22Rv1 (cell line): ENCODE data around the gene UBR3.
"Not testable (repeated sequence)": the region's sequence is repeated elsewhere in the genome, so short reads cannot be mapped to it uniquely, and the experiment has no call there.

Experiments
- H3K27ac ChIP-seq: fragments of 450-650 bp; 2 replicates; pipeline ENCODE4 v1.5.1; 2017
- ZFX ChIP-seq: fragments of 450-650 bp; IDR thresholded peaks from 2 replicates; pipeline ENCODE4 v1.6.1; 2017; ENCODE audit warnings: antibody characterized with exemption, borderline replicate concordance
- TF ChIP-seq, protein P1 (sequence below): fragments of 450-650 bp; IDR thresholded peaks from 2 replicates; pipeline ENCODE4 v1.5.1; 2017; ENCODE audit warnings: mild to moderate bottlenecking

UBR3 gene

GRCh38 chr2:170113168-170113894 is 286.1 kb downstream of the UBR3 start:
- TF ChIP-seq ZFX, result no peak
- TF ChIP-seq, protein P1, sequence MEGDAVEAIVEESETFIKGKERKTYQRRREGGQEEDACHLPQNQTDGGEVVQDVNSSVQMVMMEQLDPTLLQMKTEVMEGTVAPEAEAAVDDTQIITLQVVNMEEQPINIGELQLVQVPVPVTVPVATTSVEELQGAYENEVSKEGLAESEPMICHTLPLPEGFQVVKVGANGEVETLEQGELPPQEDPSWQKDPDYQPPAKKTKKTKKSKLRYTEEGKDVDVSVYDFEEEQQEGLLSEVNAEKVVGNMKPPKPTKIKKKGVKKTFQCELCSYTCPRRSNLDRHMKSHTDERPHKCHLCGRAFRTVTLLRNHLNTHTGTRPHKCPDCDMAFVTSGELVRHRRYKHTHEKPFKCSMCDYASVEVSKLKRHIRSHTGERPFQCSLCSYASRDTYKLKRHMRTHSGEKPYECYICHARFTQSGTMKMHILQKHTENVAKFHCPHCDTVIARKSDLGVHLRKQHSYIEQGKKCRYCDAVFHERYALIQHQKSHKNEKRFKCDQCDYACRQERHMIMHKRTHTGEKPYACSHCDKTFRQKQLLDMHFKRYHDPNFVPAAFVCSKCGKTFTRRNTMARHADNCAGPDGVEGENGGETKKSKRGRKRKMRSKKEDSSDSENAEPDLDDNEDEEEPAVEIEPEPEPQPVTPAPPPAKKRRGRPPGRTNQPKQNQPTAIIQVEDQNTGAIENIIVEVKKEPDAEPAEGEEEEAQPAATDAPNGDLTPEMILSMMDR, result no peak

DNA sequence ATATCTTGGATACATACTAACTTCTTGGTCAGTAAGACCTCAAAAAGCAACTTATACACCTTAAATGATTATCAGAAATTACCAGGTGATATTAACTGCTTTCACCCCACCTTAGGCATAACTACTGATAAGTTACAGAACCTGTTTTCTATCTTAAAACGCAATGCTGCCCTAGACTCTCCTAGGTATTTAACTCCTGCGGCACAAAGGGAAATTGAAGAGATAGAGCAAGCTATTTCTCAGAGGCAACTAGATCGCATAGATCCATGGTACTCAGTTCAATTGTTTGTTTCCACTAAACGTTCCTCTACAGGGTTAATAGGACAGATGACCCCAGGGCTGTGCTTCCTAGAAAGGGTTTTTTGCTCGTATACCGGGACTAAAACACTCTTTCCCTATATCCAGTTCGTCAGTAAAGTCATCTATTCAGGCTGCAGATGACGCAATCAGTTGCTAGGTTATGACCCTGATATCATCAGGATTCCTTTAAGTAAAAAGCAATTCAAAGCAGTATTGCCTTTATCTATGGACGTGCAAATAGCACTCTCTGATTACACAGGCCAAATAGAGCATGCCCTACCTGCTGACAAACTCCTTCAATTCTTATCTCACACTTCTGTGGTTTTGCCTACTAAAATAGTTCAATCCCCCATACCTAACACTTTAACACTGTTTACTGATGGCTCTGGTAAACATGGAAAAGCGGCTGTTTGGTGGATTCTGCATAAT is 288.4 kb downstream of the UBR3 start:
- TF ChIP-seq ZFX, result no peak
- TF ChIP-seq, protein P1, result no peak
- no peak overlapping the region for H3K27ac ChIP-seq

More at GRCh38 chr2:170113168-170113894, 286.1 kb downstream of the UBR3 start:
- no peak overlapping the region for H3K27ac ChIP-seq

GRCh38 chr2:170118641-170119040 is 291.4 kb downstream of the UBR3 start:
- TF ChIP-seq ZFX, result no peak
- TF ChIP-seq, protein P1, result no peak
- H3K27ac ChIP-seq, result no peak overlapping the region

- not testable (repeated sequence) for H3K27ac ChIP-seq
These were observed 292.1 kb downstream of the UBR3 start for GRCh38 chr2:170119326-170119725.

- no peak for TF ChIP-seq ZFX
- TF ChIP-seq, protein P1, result no peak
- no peak overlapping the region for H3K27ac ChIP-seq
These were observed 294.4 kb downstream of the UBR3 start for GRCh38 chr2:170121689-170122088.

GRCh38 chr2:170122883-170123547 is 295.8 kb downstream of the UBR3 start:
- no peak overlapping the region for H3K27ac ChIP-seq
- TF ChIP-seq ZFX, result no peak
- TF ChIP-seq, protein P1, result no peak

DNA sequence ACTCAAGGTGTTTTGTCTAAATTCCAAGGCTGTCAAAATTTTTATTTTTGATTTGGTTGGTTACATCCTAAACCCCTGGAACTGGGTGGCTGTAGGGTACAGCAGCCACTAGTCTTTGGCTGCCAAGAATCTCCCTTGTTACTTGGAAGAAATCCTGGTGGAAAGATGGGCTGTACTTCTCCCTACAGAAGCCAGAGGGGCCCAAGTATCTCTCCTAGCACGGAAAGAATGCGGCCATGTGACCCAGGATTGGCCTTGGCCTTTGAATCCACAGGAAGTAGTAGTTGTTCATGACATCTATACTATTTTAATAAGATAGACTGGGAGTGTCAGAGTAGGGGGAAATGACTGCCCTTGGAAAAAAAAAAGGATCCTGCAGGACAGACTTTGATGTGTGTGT is 296.3 kb downstream of the UBR3 start:
- TF ChIP-seq ZFX, result no peak
- TF ChIP-seq, protein P1, result no peak
- no peak overlapping the region for H3K27ac ChIP-seq

- not testable (repeated sequence) for H3K27ac ChIP-seq
These were observed 299.0 kb downstream of the UBR3 start for GRCh38 chr2:170126138-170126728.
